ENCODE measurements around the gene SPINK9.

DNA sequence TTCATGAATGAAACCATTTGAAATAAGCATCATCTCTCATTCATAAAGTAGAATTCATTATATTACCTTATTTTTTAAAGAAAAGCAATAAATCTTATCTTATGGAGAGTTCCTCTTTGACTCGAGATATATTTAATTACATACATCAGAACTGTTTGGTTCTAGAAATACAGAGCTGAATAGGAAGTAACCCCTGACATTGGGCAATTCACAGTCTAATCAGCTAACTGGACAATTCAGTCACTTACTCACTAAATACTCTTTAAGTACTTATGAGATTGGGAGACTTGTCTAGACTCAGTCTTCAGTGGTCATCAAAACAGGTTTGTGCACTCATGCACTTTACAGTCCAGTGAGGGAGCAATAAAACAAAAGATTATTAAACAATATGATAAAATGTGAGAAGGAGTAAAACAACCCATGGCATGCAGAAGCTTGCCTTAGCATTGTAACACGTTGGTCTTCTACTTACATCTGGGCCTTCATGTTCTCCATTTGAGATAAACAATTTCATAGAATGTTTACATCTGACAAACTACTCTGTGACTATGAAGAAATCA lies 36.9 kb downstream of the SPINK9 start:
- TF ChIP-seq, protein P1, sequence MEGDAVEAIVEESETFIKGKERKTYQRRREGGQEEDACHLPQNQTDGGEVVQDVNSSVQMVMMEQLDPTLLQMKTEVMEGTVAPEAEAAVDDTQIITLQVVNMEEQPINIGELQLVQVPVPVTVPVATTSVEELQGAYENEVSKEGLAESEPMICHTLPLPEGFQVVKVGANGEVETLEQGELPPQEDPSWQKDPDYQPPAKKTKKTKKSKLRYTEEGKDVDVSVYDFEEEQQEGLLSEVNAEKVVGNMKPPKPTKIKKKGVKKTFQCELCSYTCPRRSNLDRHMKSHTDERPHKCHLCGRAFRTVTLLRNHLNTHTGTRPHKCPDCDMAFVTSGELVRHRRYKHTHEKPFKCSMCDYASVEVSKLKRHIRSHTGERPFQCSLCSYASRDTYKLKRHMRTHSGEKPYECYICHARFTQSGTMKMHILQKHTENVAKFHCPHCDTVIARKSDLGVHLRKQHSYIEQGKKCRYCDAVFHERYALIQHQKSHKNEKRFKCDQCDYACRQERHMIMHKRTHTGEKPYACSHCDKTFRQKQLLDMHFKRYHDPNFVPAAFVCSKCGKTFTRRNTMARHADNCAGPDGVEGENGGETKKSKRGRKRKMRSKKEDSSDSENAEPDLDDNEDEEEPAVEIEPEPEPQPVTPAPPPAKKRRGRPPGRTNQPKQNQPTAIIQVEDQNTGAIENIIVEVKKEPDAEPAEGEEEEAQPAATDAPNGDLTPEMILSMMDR (IDR thresholded peaks at IDR 0.05) = no peak
- no peak for TF ChIP-seq EZH2 (IDR thresholded peaks at IDR 0.05)

Data from neural progenitor cell (in vitro differentiated cells).